Measurements from ENCODE around the gene BIRC7. TPM values are rescaled to one million over a fixed set of nuclear protein-coding genes. Genes with fewer than 3 reads are reported as not detected.
A peak's percentile ranks its signal among the peaks of the same experiment; 100 is the strongest.
"Not testable (repeated sequence)": the region's sequence is repeated elsewhere in the genome, so short reads cannot be mapped to it uniquely, and the experiment has no call there.

Gene BIRC7
- total RNA-seq, 1 experiment from 2014 or later, result 0.10 TPM

DNA sequence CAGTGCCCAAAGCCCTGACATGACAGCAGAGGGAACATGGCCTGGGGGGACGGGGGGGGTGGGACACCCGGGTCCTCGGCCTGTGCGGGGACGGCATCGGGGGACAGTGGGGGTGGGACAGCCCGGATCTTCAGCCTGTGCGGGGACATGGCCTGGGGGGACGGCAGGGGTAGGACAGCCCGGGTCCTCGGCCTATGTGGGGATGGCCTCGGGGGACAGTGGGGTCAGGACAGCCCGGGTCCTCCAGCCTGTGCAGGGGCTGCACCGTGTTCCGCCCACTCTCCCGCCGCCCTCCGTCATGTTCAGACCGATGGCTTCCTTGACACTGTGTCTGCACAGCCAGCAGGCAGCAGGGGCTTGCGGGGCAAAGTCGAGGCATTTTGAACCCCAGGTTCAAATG, 7.0 kb downstream of the BIRC7 start:
- peaks cover 49% of the 10 kb centered on the region for H3K27me3 ChIP-seq
- DNase-seq, result no peak

DNA sequence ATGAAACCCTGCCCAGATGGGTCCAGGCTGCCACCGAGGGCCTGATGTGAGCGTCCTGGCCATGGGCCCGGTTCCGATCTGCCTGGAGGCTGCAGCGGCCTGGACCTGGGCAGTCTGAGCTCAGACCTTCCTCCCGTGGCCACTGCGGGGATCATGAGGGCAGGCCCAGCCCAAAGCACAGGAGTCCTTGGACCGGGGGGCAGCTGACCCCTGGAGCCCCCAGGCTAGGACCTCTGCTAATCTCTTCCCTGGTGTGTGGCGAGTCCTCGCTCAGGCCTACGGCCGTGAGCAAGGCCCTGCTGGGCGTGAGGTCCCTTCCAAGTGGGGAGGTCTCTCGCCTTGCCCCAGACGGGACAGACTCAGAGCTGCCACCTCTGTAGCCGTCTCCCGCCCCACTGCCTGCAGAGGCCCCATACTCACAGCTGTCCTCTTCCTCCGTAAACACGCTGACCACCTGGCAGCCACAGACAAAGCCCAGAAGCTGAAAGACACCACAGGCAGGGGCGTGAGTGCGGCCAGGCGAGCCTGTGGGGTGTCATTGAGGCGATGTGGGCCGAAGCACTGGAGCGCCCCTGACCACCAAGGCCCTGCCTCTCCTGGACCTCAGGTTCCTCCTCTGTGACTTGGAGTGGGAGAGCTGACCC, 8.0 kb downstream of the BIRC7 start:
- no peak overlapping the region for H3K27ac ChIP-seq
- peaks cover 42% of the 10 kb centered on the region for H3K27me3 ChIP-seq
- no peaks in the 10 kb centered on the region for H3K36me3 ChIP-seq
- DNase-seq, result peak; percentile 78 to 81
- peaks cover 30% of the 10 kb centered on the region for H3K4me1 ChIP-seq
- no peak overlapping the region for H3K4me3 ChIP-seq
- H3K9me3 ChIP-seq (replicated peaks), result no peaks in the 10 kb centered on the region

More for the DNA sequence above, 7.0 kb downstream of the BIRC7 start:
- no peaks in the 10 kb centered on the region for H3K9me3 ChIP-seq (replicated peaks)
- no peaks in the 10 kb centered on the region for H3K36me3 ChIP-seq
- H3K27ac ChIP-seq, result no peak overlapping the region
- H3K4me3 ChIP-seq, result no peak overlapping the region
- peaks cover 27% of the 10 kb centered on the region for H3K4me1 ChIP-seq

DNA sequence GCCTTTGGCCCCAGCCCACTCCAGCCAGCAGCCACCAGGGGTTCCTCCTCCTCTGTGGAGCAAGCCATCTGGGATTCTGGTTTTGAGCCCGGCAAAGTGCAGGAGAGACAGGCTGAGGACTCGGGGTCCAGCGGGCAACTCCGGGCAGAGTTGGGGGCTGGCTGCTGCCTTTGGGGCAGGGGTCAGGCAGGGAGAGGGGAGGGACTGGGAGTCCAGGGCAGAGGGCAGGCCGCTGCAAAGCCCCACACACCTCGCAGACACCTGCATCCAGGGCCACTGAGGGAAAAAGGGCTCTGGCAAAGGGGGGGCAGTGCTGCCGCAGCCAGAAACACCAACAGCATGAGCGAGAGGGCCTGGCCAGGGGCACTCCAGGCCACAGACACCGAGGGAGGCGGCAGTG, 8.8 kb downstream of the BIRC7 start:
- Histone ChIP-seq H3K27ac (no peak overlapping the region), H3K36me3 (no peaks in the 10 kb centered on the region), H3K4me1 (peaks cover 30% of the 10 kb centered on the region), H3K4me3 (no peak overlapping the region), H3K27me3 (peaks cover 34% of the 10 kb centered on the region), H3K9me3 (replicated peaks) (no peaks in the 10 kb centered on the region)
- no peak for DNase-seq

DNA sequence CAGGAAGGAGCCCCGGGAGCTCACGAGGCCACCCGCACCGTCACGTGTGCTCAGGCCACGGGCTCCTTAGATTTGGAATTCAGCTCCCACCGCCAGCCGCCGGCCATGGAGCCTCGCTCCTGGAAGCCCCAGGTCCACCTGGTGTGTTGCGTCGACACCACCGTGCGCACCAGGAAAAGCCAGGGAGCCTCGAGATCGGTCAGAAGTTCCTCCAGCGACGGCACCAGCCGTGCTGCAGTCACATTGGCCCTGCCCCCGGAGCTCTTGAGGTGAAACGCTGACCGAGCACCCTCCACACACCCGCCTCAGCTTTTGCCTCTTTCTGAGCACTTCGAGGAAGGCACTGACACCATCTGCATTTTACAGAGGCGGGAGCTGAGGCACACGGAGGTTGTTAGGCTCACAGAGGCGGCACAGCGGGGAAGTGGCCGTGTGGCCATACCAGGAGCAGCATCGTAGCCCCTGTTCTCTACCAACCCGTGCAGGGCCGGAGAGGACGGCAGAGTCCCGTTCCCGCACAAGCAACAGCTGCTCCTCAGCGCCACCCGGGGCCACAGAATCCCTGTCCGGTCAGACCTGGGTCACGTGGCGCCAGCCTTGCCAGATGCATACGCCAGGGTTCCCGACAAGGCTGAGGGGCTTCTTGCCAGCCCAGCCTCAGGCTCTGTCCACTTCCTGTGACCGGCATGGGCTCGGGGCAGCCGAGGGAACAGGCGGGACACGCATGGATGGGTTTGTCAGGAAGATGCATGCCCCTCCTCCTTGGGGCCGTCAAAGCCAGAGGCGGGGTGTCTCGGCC, 11.0 kb downstream of the BIRC7 start:
- H3K4me1 ChIP-seq, result peaks cover 30% of the 10 kb centered on the region
- no peaks in the 10 kb centered on the region for H3K9me3 ChIP-seq (replicated peaks)
- no peaks in the 10 kb centered on the region for H3K36me3 ChIP-seq
- peak; percentile 91 for DNase-seq
- peaks cover 18% of the 10 kb centered on the region for H3K27me3 ChIP-seq
- H3K27ac ChIP-seq, result peak overlapping the region; percentile 5; the same call in 1 of the 2 replicates
- H3K4me3 ChIP-seq, result peak overlapping the region; percentile 20

DNA sequence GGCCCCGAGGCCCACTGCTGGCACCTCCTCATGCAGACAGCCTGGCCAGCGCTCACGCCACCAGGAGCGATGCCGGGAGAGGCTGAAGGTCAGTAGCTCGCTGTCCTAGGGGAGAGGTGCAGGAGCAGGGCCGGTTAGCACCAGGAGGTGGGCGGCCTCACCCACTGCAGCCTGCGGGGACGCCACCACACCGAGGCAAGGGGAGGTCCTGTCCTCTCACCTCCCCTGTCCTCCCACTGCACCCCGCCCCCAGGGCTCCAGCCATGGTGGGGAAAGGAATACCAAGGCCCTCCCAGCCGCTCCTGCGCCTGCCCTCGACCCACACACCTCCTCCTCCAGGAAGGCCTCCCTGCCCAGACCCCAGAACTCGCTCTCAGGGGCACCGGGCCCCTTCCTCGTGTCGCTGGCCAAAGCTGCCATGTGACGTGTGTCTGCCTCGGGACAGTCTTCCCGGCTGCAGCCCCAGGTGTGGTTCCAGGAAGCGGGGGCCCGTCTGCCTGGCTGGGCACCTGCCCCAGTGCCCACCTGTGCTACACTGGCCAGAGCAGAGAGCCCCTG, 12.0 kb downstream of the BIRC7 start:
- no peaks in the 10 kb centered on the region for H3K9me3 ChIP-seq (replicated peaks)
- H3K36me3 ChIP-seq, result no peaks in the 10 kb centered on the region
- peaks cover 33% of the 10 kb centered on the region for H3K4me1 ChIP-seq
- no peak overlapping the region for H3K4me3 ChIP-seq
- peaks cover 25% of the 10 kb centered on the region for H3K27me3 ChIP-seq
- H3K27ac ChIP-seq, result no peak overlapping the region
- DNase-seq, result no peak

DNA sequence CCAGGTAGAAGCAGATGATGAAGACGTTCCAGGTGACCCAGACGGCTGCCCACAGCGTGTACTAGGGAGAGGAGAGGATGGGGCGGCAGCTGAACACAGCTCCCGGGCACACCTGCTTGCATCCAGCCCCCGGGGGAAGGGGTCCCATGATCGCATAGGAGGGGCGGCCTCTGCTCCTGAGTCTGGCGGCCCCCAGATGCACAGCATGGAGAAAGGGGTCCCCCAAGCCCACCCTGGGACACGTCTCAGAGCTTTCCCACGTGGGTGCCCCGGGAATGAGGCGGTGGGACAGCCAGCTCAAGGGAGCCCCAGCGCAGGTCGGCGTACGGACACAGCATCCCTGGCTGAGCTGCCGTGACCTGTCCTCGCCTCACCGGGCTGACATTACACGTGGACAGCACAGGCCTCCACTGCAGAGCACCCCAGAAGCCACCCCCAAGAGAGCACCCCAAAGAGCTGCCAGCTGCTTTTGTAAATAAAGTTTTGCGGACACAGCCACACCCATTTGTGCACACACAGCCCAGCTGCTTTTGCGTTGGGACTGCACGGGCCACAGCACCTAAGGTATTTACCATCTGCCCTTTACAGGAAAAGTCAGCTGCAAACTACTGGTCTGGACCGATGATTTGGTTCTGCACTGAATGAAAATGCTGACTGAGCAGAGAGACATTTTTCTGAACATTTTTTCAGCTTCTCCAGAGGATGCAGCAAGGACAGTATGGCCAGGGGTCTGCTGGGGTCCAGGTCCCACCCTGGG, 13.3 kb downstream of the BIRC7 start:
- Histone ChIP-seq H3K36me3 (no peaks in the 10 kb centered on the region), H3K4me3 (no peak overlapping the region), H3K9me3 (replicated peaks) (no peaks in the 10 kb centered on the region), H3K27me3 (peaks cover 30% of the 10 kb centered on the region), H3K4me1 (peaks cover 34% of the 10 kb centered on the region), H3K27ac (no peak overlapping the region)
- DNase-seq, result no peak

DNA sequence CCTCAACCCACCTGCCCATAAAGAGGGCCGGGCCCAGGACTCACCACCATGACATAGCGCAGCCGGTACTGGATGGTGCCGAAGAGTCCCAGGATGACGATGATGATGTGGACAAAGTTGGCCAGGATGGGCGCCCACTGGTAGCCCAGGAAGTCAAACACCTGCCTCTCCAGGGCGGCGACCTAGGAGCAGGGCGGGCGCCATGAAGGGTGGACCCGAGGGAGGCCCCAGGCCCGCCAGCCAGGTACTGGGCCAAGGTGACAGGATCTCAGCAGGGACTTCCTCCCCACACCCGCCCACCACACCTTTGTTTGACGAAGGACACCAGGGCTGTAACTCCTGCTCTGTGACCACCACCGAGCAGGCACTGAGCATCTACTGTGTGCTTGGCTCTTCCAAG, 14.2 kb downstream of the BIRC7 start:
- Histone ChIP-seq H3K27me3 (peaks cover 31% of the 10 kb centered on the region), H3K4me3 (no peak overlapping the region), H3K27ac (no peak overlapping the region), H3K36me3 (no peaks in the 10 kb centered on the region), H3K9me3 (replicated peaks) (no peaks in the 10 kb centered on the region), H3K4me1 (peaks cover 35% of the 10 kb centered on the region)
- DNase-seq, result no peak

DNA sequence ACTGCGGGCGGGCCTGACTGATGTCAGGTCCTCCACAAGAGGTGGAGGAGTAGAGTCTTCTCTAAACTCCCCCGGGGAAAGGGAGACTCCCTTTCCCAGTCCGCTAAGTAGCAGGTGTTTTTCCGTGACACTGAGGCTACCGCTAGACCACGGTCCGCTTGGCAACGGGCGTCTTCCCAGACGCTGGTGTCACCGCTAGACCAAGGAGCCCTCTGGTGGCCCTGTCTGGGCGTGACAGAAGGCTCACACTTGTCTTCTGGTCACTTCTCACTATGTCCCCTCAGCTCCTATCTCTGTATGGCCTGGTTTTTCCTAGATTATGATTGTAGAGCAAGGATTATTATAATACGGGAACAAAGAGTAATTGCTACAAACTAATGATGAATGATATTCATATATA, 15.6 kb downstream of the BIRC7 start:
- not testable (repeated sequence) for H3K9me3 ChIP-seq (replicated peaks); H3K4me3 ChIP-seq; H3K36me3 ChIP-seq; DNase-seq; H3K27ac ChIP-seq
- H3K27me3 ChIP-seq, result peaks cover 42% of the 10 kb centered on the region
- peaks cover 35% of the 10 kb centered on the region for H3K4me1 ChIP-seq

DNA sequence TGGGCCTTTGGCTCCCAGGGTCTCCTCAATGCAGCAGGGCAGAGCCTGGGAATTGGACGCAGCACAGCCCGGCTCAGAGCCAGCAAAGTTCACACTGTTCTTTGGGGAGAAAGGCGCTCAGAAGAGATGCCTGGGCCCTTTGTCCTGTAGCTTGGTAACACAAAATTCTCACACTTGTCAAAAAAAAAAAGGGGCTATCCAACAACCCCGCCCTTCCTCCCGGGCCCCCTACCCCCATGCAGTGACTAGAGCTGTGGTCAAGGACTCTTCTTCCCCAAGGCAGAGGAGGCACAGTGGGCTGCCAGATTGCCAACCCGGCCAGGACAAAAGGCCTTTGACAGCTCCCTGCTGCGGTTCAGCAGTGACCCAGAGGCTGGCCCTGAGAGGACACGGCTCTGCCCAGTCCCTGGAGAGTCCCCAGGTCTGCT, 16.6 kb downstream of the BIRC7 start:
- Histone ChIP-seq H3K36me3 (no peaks in the 10 kb centered on the region), H3K4me3 (no peak overlapping the region), H3K9me3 (replicated peaks) (no peaks in the 10 kb centered on the region), H3K4me1 (peaks cover 26% of the 10 kb centered on the region), H3K27ac (no peak overlapping the region), H3K27me3 (peaks cover 48% of the 10 kb centered on the region)
- no peak for DNase-seq

DNA sequence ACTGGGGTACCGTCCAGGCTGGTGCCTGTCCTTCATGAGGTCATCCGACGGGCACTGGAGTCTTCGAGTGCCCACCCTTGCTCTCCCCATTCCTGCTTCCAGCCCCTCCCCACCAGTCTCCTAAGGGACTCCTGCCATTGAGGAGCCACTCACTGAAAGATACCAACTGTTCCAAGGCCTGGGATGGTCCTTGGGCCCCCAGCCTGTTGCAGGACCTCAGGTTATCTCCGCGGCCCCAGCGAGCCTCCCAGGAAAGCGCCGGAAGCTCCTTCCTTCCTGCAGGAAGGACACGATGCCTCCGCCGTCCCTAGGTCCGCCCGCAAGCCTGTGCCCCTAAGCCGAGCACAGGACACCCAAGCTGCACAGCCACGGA, 17.3 kb downstream of the BIRC7 start:
- Histone ChIP-seq H3K27me3 (peaks cover 46% of the 10 kb centered on the region), H3K27ac (no peak overlapping the region), H3K4me1 (peaks cover 19% of the 10 kb centered on the region), H3K36me3 (no peaks in the 10 kb centered on the region), H3K4me3 (peak overlapping the region; percentile 57), H3K9me3 (replicated peaks) (no peaks in the 10 kb centered on the region)
- no peak for DNase-seq

DNA sequence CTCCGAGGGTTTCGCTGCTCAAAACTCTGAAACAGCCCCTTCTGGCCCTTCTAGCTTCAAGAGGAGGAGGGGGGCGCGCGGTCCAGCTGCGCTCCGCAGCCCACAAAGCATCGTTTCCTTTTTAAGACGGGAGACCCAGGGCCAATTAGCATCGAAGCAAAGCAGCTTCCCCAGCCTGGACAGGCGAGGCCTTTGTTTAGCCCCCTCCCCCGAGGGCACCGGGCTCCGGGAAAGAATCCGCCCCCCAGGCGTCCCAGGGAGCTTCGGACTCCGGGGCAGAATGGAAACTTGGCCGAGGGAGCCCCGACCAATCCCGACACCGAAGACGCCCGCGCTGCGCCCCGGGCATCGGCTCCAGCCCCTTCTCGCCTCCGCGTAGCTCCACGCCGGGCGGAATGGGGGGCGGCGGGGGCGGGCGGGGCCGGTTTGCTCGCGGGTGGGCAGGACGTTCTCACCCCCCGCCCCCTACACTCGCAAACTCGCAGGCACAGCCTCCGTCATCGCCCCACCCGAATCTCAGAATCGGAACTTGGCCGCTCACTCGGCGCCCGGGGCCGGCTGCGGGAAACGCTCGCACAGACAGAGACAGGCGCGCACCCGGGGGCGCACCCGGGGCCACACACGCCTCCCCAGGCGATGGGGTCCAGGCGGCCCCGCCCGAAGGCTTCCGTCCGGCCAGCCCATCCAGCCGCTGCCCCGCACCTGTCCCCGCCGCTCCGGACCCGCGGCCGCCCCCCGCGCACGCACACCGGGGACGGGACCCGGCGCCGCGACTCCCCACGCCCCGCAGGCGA, 17.9 kb downstream of the BIRC7 start:
- DNase-seq, result peak; percentile 60 to 67
- no peaks in the 10 kb centered on the region for H3K36me3 ChIP-seq
- H3K27ac ChIP-seq, result no peak overlapping the region
- no peaks in the 10 kb centered on the region for H3K9me3 ChIP-seq (replicated peaks)
- peak overlapping the region; percentile 57 for H3K4me3 ChIP-seq
- H3K27me3 ChIP-seq, result peaks cover 52% of the 10 kb centered on the region
- H3K4me1 ChIP-seq, result peaks cover 19% of the 10 kb centered on the region

DNA sequence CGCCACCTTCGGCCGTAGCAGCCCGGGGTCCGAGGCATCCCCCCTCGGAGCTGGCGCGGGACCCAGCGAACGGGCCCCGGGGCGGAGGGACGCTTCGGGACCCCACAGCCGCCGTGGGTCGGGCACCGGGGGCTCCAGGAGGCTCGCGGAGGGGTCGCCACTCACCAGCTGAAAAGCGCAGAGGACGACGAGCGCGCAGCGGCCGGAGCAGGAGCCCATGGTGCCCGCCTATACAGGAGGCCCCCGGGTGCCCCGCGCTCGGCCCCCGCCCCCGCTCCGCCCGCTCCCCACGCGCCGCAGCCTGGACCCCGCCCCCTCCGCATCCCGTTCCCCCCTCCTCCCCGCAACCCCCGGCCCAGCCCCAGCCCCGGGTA, 18.5 kb downstream of the BIRC7 start, which contains the start of gene NKAIN4:
Gene NKAIN4, minus strand, starts transcription at position 232 of the 374 bp plus-strand sequence. Its CDS starts 13 bp downstream, at position 219.
- H3K27me3 ChIP-seq, result peaks cover 58% of the 10 kb centered on the region
- peaks cover 19% of the 10 kb centered on the region for H3K4me1 ChIP-seq
- no peak within 1 kb of the TSS for H3K27ac ChIP-seq
- H3K36me3 ChIP-seq, result no peaks in the 10 kb centered on the region
- DNase-seq, result peak; percentile 61 to 66
- no peaks in the 10 kb centered on the region for H3K9me3 ChIP-seq (replicated peaks)
- peak within 1 kb of the TSS; percentile 57 for H3K4me3 ChIP-seq

DNA sequence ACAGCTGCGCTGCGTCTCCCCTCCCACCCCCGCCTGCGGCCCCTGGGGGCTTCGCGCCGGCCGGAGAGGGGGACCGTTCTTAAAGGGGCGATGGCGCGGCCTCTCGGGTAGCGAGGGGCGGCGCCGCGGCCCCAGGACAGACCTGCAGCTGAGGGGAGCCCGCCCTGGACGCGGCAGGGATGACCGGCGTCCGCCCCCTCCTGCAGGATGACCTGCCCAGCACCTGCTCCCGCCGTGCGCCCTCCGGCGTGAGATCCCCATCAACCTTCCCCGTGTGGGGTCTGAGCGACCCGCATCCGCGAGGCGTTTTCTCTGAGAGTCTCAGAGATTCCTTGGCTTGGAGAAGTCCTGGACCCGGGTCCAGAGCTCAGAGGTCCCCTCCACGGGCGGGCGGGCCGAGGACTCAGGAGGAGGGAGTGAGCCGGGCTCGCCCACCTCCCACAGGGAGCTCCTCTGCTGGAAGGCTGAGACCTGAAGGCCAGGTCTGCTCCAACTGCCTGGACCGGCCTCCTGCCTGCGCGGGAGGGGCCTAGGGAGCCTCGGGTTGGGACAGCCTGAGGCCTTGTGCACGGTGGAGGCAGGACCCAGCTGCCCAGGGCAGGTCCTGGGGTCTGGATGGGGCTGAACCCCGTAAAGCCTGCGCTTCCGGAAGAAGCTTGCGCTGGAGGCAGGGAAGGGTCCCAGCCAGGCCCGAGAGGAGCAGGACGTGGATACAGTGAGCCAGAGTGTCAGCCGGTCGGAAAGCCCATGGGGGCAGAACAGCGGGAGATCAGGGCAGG, 19.1 kb downstream of the BIRC7 start:
- no peaks in the 10 kb centered on the region for H3K9me3 ChIP-seq (replicated peaks)
- peaks cover 64% of the 10 kb centered on the region for H3K27me3 ChIP-seq
- no peaks in the 10 kb centered on the region for H3K36me3 ChIP-seq
- peak; percentile 66 to 82 for DNase-seq
- H3K27ac ChIP-seq, result no peak overlapping the region
- peak overlapping the region; percentile 19; the same call in 1 of the 2 replicates for H3K4me3 ChIP-seq
- H3K4me1 ChIP-seq, result peaks cover 24% of the 10 kb centered on the region
